Spleen (tissue), 7 donors: ENCODE measurements around the gene MYO3B.

Source experiments
- POLR2AphosphoS5 ChIP-seq, 3 donors: sonication (generic); formaldehyde crosslinking; IDR thresholded peaks; one replicate each; pipeline ENCODE4 v1.5.1; 2017; ENCODE audit warnings: antibody characterized with exemption in 3 of 3
- TF ChIP-seq, protein P1 (sequence below), 11 experiments: fragments of 200-600 bp in 7 of 11; fragments of 450-650 bp in 4 of 11; sonication (generic) in 4 of 11; IDR thresholded peaks in 8 of 11; conservative IDR thresholded peaks in 3 of 11; 1 replicate in 7 of 11; 2 replicates in 4 of 11; pipeline versions ENCODE4 v1.4.0 to v1.8.0; 2016 to 2021; ENCODE audit warnings: antibody characterized with exemption in 11 of 11, inconsistent platforms in 4 of 11, mild to moderate bottlenecking in 1 of 11
- donor health status: DM: no; HTN: no; CAD: no; lungs with moderate emphysema.
- donor health status: DM: no; HTN: no; CAD: no.
- donor health status: DM: no; HTN: no; CAD: no.

GRCh38 chr2:170236680-170237047 lies 58.7 kb downstream of the MYO3B start:
- TF ChIP-seq, protein P1, sequence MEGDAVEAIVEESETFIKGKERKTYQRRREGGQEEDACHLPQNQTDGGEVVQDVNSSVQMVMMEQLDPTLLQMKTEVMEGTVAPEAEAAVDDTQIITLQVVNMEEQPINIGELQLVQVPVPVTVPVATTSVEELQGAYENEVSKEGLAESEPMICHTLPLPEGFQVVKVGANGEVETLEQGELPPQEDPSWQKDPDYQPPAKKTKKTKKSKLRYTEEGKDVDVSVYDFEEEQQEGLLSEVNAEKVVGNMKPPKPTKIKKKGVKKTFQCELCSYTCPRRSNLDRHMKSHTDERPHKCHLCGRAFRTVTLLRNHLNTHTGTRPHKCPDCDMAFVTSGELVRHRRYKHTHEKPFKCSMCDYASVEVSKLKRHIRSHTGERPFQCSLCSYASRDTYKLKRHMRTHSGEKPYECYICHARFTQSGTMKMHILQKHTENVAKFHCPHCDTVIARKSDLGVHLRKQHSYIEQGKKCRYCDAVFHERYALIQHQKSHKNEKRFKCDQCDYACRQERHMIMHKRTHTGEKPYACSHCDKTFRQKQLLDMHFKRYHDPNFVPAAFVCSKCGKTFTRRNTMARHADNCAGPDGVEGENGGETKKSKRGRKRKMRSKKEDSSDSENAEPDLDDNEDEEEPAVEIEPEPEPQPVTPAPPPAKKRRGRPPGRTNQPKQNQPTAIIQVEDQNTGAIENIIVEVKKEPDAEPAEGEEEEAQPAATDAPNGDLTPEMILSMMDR (IDR thresholded peaks at IDR 0.05 in 8 of 11, conservative IDR thresholded peaks at IDR 0.05 in 3 of 11) = no peak
- no peak for TF ChIP-seq POLR2AphosphoS5 (IDR thresholded peaks at IDR 0.05)
